Measurements from ENCODE around the gene SRPK2. TPM values are rescaled to one million over a fixed set of nuclear protein-coding genes. Genes with fewer than 3 reads are reported as not detected.

Gene SRPK2
- total RNA-seq, 1 donor from 2014 or later = 70.5 TPM

GRCh38 chr7:105112440-105113418, 276.0 kb downstream of the SRPK2 start:
- H3K36me3 Mint-ChIP-seq (ENCODE audit: low read depth, unreplicated experiment) = peaks cover 37% of the 10 kb centered on the region

GRCh38 chr7:105107458-105107857, 281.3 kb downstream of the SRPK2 start:
- H3K9me3 Mint-ChIP-seq (ENCODE audit: unreplicated experiment) = no peaks in the 10 kb centered on the region
- DNase-seq (ENCODE audit: low spot score) = no peak
- H3K27me3 Mint-ChIP-seq (ENCODE audit: unreplicated experiment) = peaks cover 7% of the 10 kb centered on the region
- no peak overlapping the region for H3K27ac Mint-ChIP-seq (ENCODE audit: unreplicated experiment)
- no peak overlapping the region for H3K4me3 Mint-ChIP-seq (ENCODE audit: unreplicated experiment)
- peaks cover 30% of the 10 kb centered on the region for H3K36me3 Mint-ChIP-seq (ENCODE audit: low read depth, unreplicated experiment)
- TF ChIP-seq, protein P1, sequence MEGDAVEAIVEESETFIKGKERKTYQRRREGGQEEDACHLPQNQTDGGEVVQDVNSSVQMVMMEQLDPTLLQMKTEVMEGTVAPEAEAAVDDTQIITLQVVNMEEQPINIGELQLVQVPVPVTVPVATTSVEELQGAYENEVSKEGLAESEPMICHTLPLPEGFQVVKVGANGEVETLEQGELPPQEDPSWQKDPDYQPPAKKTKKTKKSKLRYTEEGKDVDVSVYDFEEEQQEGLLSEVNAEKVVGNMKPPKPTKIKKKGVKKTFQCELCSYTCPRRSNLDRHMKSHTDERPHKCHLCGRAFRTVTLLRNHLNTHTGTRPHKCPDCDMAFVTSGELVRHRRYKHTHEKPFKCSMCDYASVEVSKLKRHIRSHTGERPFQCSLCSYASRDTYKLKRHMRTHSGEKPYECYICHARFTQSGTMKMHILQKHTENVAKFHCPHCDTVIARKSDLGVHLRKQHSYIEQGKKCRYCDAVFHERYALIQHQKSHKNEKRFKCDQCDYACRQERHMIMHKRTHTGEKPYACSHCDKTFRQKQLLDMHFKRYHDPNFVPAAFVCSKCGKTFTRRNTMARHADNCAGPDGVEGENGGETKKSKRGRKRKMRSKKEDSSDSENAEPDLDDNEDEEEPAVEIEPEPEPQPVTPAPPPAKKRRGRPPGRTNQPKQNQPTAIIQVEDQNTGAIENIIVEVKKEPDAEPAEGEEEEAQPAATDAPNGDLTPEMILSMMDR (IDR thresholded peaks at IDR 0.05; ENCODE audit: unreplicated experiment) = no peak
- peaks cover 2% of the 10 kb centered on the region for H3K4me1 Mint-ChIP-seq (ENCODE audit: unreplicated experiment)

More at GRCh38 chr7:105112440-105113418, 276.0 kb downstream of the SRPK2 start:
- H3K4me3 Mint-ChIP-seq (ENCODE audit: unreplicated experiment) = no peak overlapping the region
- TF ChIP-seq, protein P1 (IDR thresholded peaks at IDR 0.05; ENCODE audit: unreplicated experiment) = no peak
- H3K9me3 Mint-ChIP-seq (ENCODE audit: unreplicated experiment) = no peaks in the 10 kb centered on the region
- peak overlapping the region; percentile 15 for H3K27ac Mint-ChIP-seq (ENCODE audit: unreplicated experiment)
- H3K27me3 Mint-ChIP-seq (ENCODE audit: unreplicated experiment) = peaks cover 14% of the 10 kb centered on the region
- peaks cover 2% of the 10 kb centered on the region for H3K4me1 Mint-ChIP-seq (ENCODE audit: unreplicated experiment)
- DNase-seq (ENCODE audit: low spot score) = no peak

GRCh38 chr7:105106473-105106872, 282.2 kb downstream of the SRPK2 start:
- Mint-ChIP-seq H3K9me3 (ENCODE audit: unreplicated experiment) (no peaks in the 10 kb centered on the region), H3K4me1 (ENCODE audit: unreplicated experiment) (no peaks in the 10 kb centered on the region), H3K36me3 (ENCODE audit: low read depth, unreplicated experiment) (peaks cover 22% of the 10 kb centered on the region), H3K27me3 (ENCODE audit: unreplicated experiment) (peaks cover 2% of the 10 kb centered on the region), H3K4me3 (ENCODE audit: unreplicated experiment) (peak overlapping the region; percentile 42), H3K27ac (ENCODE audit: unreplicated experiment) (no peak overlapping the region)
- DNase-seq (ENCODE audit: low spot score) = no peak
- TF ChIP-seq, protein P1 (IDR thresholded peaks at IDR 0.05; ENCODE audit: unreplicated experiment) = no peak

- Mint-ChIP-seq H3K4me3 (ENCODE audit: unreplicated experiment) (no peak overlapping the region), H3K9me3 (ENCODE audit: unreplicated experiment) (no peaks in the 10 kb centered on the region), H3K36me3 (ENCODE audit: low read depth, unreplicated experiment) (peaks cover 21% of the 10 kb centered on the region), H3K27ac (ENCODE audit: unreplicated experiment) (peak overlapping the region; percentile 52), H3K27me3 (ENCODE audit: unreplicated experiment) (no peaks in the 10 kb centered on the region), H3K4me1 (ENCODE audit: unreplicated experiment) (no peaks in the 10 kb centered on the region)
- no peak for DNase-seq (ENCODE audit: low spot score)
- TF ChIP-seq, protein P1 (IDR thresholded peaks at IDR 0.05; ENCODE audit: unreplicated experiment) = no peak
Observed at GRCh38 chr7:105105579-105105978, 283.1 kb downstream of the SRPK2 start.

Measured in endothelial cell (in vitro differentiated cells).